Occipital lobe (tissue), 2 donors: Measurements from ENCODE around the gene OSBPL10. TPM values are rescaled to one million over a fixed set of nuclear protein-coding genes. Genes with fewer than 3 reads are reported as not detected.
A peak's percentile ranks its signal among the peaks of the same experiment; 100 is the strongest.

ENCODE experiments used
- DNase-seq: peaks from one replicate; lab custom pipeline; 2025; lab: John Stamatoyannopoulos, UW
- total RNA-seq: library from RNA; depleted of rRNA; stranded (reverse); fragments of >200 nt; gene quantifications from one replicate; pipeline ENCODE4 v1.2.3, GENCODE V29; 2014

Gene OSBPL10
- total RNA-seq, 1 donor from 2014 or later: 14.0 TPM

- no peak for DNase-seq
Measured at GRCh38 chr3:31777092-31777491, 204.0 kb downstream of the OSBPL10 start.

GRCh38 chr3:31776016-31776415 is 205.0 kb downstream of the OSBPL10 start:
- DNase-seq: no peak

GRCh38 chr3:31775383-31775782 is 205.7 kb downstream of the OSBPL10 start:
- DNase-seq: no peak

- no peak for DNase-seq
Measured at GRCh38 chr3:31772758-31773473, 208.1 kb downstream of the OSBPL10 start.

DNA sequence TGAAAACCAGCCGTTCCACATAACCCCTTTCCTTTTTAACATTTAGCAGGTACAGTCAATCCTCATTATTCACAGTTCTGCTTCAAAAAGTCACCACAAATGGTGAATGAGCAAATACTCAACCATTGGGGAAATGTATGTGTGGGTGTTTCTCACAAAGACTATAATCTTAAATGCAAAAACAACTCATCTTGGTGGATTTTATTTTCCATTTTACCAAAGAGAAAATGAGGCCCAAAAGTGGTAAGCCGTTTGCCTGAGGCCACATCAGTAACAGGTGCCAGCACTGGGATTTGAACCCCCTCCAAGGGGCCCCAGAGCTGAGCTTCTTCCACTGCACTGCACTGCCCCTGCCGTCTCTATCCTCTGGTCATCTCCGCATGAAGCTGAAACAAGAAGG is 208.8 kb downstream of the OSBPL10 start:
- DNase-seq: no peak

GRCh38 chr3:31770822-31771326 is 210.2 kb downstream of the OSBPL10 start:
- no peak for DNase-seq

DNA sequence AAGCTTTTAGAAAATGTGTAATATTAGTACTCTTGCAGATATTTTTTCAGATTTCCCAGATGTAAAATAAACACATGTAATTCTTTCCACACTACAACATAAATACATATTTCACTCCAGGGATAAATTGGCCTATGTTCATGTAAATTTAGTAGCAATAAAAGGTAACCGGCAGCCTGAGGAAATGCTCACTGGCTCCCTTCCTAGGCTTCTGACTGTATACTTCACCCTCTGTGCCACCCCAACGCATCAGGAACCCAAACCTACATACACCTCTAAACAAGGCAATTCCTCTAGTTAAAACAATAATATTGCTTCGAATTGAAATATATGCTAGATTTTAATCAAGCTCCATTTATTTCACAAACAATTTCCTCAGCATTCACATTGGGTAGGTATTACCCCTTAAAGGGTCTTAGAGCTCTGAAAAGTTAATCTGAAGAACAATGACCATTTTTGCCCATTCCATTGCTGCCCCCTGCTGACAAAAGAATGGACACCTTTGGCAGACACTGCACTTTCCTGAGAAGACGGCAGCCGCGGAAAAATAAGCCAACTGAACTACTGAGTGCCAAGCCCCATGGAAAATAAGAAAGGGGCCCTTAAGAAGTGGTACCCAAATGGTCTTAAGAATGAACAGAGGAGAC is 212.5 kb downstream of the OSBPL10 start:
- DNase-seq: peak; percentile 3

DNA sequence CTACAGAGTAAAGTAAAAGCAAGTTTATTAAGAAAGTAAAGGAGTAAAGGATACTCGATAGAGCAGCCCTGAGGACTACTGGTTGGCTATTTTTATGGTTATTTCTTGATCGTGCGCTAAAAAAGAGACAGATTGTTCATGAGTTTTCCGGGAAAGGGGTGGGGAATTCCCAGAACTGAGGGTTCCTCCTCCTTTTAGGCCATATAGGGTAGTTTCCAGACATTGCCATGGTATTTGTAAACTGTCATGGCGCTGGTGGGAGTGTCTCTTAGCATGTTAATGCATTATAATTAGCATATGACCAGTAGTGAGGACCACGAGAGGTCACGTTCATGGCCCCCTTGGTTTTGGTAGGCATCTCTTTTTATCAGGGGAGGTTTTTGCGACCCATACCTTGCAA is 213.1 kb downstream of the OSBPL10 start:
- no peak for DNase-seq

DNA sequence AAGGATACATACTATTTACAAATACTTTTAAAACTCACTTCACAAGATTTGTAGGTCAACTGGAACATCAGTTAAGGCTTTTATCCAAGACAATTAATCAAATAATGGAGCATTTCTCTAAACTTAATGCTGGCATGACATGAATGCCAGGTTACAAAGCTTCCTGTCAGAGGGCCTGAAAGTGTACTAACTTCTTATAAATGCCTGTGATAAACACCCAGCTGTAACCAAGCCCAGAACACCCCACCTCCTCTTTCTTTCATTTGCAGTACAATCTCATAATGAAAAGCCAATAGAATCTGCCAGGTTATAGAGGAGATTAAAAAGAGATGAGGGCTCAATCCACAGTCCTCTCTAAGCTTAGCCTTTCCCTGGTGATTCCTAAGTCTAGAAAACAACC is 214.4 kb downstream of the OSBPL10 start:
- no peak for DNase-seq

DNA sequence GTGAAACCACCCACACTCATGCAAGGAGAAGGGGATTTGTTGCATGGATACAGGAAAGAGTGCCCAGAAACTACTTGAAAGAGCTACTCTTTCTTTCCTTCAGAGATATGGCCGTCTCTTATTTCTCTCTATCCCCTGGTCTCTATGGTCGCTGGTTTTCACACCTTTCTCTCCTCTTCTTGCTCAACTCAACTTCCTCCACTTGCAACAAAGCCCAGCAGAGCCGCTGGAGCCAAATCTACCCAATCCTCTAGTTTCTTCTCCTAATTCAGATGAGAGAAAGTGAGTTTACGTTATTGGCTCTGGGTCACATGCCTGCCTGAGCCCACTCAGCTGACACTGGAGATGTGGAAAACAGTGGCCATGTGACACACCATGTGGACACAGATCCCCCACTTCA is 215.2 kb downstream of the OSBPL10 start:
- no peak for DNase-seq

DNA sequence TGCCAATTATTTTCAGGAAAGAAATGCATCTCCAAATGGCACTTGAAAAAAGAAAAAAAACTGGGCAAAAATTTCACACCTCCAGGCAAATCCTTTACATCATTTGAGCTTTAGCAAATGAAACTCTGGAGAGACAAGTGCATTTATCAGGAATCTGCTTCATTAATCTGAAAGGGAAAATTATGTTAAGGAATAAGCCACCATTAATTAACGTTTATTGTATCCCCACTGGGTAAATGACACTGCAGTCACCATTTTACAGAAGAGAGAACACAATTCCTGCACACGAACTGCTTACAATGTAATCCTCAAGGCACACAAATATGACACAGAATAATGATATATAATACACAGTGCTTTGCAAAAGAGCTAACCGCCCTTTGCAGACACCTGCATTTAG is 217.3 kb downstream of the OSBPL10 start:
- DNase-seq: no peak

DNA sequence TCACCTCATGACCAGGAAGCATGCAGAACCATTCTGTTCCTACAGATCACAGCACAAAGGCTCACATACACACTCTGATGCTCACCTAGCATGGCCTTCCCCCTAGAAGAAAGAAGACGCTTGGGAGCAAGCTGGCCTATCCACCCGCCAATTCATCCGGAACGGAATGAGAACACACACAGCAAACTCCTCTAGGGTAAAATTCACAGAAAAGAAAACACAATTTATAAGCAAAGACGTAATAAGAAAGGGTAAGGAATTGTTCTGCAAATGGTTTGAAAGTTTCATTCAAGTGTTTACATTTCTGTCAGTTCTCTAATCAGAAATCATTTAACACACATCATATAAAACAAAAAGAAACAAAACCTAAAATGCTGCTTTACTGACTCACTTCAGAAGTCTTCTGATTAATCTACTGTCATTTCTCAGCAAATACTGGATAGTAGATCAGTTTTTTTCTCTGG is 218.1 kb downstream of the OSBPL10 start:
- no peak for DNase-seq

- no peak for DNase-seq
Measured at GRCh38 chr3:31762097-31762764, 218.8 kb downstream of the OSBPL10 start.

GRCh38 chr3:31760654-31761053 is 220.4 kb downstream of the OSBPL10 start:
- DNase-seq: no peak

DNA sequence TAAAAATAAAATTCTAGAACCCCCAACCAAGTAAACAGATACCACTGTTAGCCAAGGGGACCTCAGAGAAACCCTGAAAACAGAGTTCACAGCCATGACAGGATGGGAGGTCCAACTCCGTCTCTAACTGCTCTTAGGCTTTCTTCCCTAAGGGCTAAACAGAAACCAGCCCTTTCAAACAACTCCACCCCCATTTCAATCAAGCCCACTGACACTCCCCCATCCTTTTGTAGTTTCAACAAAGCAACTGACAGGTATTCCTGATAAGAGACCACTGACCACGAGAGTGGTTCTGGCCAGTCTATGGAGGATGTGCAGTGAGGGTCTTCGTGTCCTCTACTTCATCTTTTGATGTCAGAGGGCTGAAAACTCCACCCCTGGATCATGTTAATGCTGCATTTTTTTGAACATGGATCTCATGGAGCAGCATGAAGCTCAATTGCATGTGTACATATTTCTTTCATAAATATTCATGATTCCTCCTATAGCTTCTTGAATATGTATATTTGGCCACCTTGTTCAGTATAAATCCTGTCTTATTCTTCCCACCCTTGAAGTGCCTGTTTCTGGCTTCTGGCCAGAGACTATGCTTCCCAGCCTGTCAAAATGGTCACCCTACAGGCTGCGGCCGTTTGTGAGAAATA is 222.6 kb downstream of the OSBPL10 start:
- no peak for DNase-seq

DNA sequence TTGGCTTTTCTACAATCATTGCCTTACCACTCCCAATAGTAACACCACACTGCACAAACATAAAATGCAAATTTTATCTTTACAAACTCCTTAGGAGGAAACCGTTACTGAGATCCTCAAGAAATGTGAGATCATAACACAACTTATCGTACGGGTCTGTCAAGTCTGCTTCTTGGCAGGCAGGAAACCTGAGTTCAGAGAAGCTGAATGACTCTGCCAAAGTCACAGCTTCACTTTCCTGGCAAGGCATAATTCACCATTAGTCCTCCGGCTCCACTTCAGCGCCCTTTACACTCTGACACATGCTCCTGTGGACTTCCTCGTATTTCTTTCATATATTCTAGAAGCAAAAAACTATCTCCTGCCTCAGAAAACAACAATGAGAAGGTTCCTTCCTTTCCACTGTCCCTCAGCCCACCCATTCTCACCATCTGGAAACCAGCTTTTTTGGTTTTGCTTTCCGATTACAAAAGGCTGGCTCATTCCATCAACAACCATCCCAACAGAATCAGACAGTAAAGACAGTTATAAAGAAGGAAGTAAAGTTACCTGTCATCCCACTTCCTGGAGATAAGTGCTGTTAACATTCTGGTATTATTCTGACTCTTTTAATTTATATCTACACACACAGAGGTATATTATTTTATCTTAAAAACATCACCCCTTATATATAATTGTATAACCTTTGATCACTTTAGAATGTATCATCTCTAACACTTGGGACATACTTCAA is 225.0 kb downstream of the OSBPL10 start:
- DNase-seq: no peak

- DNase-seq: no peak
Measured at GRCh38 chr3:31754575-31755278, 226.3 kb downstream of the OSBPL10 start.

DNA sequence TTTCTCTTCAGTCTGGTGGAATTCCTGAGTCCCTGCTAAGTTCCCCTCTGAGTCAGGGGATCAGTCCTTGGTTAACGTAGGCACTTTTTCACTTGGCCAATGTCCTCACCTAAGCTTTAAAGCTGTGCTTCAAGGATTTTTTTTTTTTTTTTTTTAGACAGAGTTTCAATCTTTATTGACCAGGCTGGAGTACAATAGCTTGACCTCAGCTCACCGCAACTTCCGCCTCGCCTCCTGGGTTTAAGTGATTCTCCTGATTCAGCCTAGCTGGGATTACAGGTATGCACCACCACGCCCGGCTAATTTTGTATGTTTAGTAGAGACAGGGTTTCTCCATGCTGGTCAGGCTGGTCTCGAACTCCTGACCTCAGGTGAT is 228.0 kb downstream of the OSBPL10 start:
- no peak for DNase-seq

DNA sequence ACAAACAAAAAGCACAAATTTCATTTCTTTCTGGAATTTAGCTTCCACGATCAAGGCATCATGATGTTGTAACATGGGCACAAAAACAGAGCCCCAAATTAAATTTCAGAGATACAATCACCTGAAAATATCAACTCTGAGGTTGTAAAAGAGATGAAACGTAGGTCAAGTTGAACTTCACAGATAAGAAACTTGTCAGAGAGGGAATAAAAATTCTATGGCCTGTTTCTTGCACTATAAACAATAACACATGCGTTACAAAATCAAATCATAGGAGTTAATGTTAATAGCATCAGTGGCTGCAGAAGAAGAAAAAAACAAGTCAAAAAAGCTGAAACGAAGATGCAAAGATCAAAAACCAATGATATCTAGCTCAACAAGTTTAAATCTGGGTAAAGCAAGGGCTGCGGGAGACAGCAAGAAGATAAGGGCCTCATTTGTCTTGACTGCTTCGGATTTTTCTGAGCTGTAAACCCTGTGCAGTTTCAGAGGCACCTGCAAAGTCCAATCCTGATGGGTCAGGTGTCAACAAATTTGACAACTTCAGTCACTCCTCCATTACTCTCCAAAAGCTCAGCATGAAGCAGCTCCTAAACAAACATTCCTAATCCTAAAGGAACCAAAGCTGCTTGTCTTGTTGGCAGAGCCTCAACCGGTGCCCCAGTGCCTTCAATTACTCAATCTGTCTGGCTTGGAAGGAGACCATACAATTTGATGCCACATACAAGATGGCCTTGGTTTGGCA is 228.6 kb downstream of the OSBPL10 start:
- DNase-seq: no peak

DNA sequence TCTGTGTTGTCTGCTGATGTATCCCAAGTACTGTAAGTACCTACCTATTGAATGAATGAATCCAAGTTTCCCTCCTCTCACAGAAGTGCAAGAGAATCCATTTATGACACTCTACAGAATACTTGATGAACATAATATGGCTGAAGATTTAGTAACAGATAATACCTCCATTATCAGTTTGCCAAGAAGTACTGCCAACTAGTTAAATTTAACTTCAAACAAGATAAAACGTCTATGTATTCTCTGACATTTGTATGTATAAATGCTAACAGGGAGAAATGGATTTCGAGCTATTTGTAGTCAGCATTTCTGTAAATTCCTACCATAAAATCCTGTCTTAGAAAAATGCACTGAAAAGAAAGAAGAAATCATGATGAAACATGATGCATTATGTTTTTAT is 230.7 kb downstream of the OSBPL10 start:
- DNase-seq: no peak
